Spinal cord (tissue), 10 donors: ENCODE measurements around the gene DNAJC27. TPM values are rescaled to one million over a fixed set of nuclear protein-coding genes. Genes with fewer than 3 reads are reported as not detected.
A peak's percentile ranks its signal among the peaks of the same experiment; 100 is the strongest.

Experiments used
- DNase-seq, 6 donors: peaks; one replicate each; pipeline versions ENCODE4 v3.0.0 to v3.0.0-alpha.2; 2013 to 2015; ENCODE audit warnings: low spot score in 6 of 6, low read depth in 4 of 6
- H3K27ac ChIP-seq: one replicate; pipeline ENCODE4 v1.5.1; 2013; ENCODE audit warnings: low read depth, low read length, control low read depth
- H3K27me3 ChIP-seq: one replicate; pipeline ENCODE4 v1.6.1; 2013; ENCODE audit warnings: low read length; ENCODE audit not compliant: control insufficient read depth, insufficient read depth
- H3K36me3 ChIP-seq: one replicate; pipeline ENCODE4 v1.6.1; 2013; ENCODE audit warnings: low read length; ENCODE audit not compliant: control insufficient read depth, insufficient read depth
- H3K4me1 ChIP-seq: one replicate; pipeline ENCODE4 v1.6.1; 2013; ENCODE audit warnings: low read length; ENCODE audit not compliant: control insufficient read depth, insufficient read depth
- H3K4me3 ChIP-seq: one replicate; pipeline ENCODE4 v1.5.1; 2013; ENCODE audit warnings: low read depth, low read length, control low read depth
- H3K9me3 ChIP-seq: one replicate; pipeline ENCODE4 v1.6.1; 2013; ENCODE audit warnings: low read length; ENCODE audit not compliant: control insufficient read depth, insufficient read depth
- WGBS: methylation state at CpG from one replicate; pipeline ENCODE4 v1.1.5; 2013; ENCODE audit warnings: missing lambda C conversion rate; ENCODE audit not compliant: insufficient coverage; 5-methylcytosine and 5-hydroxymethylcytosine counted together
- polyA plus RNA-seq, 2 donors: library from polyadenylated mRNA; unstranded; fragments of 120-200 nt; gene quantifications; one replicate each; pipeline ENCODE4 v1.2.1, GENCODE V29; 2013; ENCODE audit not compliant: insufficient read length in 2 of 2
- total RNA-seq, 2 donors: library from RNA; depleted of rRNA in 1 of 2; stranded (reverse); fragments of 120-200 nt in 1 of 2; fragments of >200 nt in 1 of 2; gene quantifications; one replicate each; pipeline versions ENCODE4 v1.2.3 to v1.2.4, GENCODE V29; 2013 to 2014
- donor health status: healthy.

Gene DNAJC27
- total and polyA plus RNA-seq, 4 donors: 11.2 to 22.0 (median 12.6) TPM

GRCh38 chr2:24932715-24933114 is 39.0 kb downstream of the DNAJC27 start:
- H3K27me3 ChIP-seq: no peaks in the 10 kb centered on the region

GRCh38 chr2:24930768-24931167 is 41.0 kb downstream of the DNAJC27 start:
- H3K27ac ChIP-seq: no peak overlapping the region
- peak in 1 of 6 donors; percentile 49 for DNase-seq
- WGBS: 36% methylated on average over 5 of the region's 6 CpGs

More at GRCh38 chr2:24932715-24933114, 39.0 kb downstream of the DNAJC27 start:
- peaks cover 5% of the 10 kb centered on the region for H3K4me1 ChIP-seq
- no peaks in the 10 kb centered on the region for H3K9me3 ChIP-seq
- no peak for DNase-seq
- no peak overlapping the region for H3K4me3 ChIP-seq
- H3K27ac ChIP-seq: no peak overlapping the region
- no peaks in the 10 kb centered on the region for H3K36me3 ChIP-seq
- 87% methylated on average over 5 of the region's 5 CpGs for WGBS

GRCh38 chr2:24929230-24929629 is 42.5 kb downstream of the DNAJC27 start:
- WGBS: no CpG with 5 or more reads among the region's 3 CpGs
- Histone ChIP-seq H3K27ac (no peak overlapping the region), H3K36me3 (no peaks in the 10 kb centered on the region), H3K27me3 (peaks cover 5% of the 10 kb centered on the region), H3K4me3 (no peak overlapping the region), H3K9me3 (no peaks in the 10 kb centered on the region), H3K4me1 (peaks cover 16% of the 10 kb centered on the region)
- DNase-seq: no peak

More at GRCh38 chr2:24930768-24931167, 41.0 kb downstream of the DNAJC27 start:
- Histone ChIP-seq H3K4me1 (peaks cover 16% of the 10 kb centered on the region), H3K27me3 (peaks cover 5% of the 10 kb centered on the region), H3K4me3 (no peak overlapping the region), H3K36me3 (no peaks in the 10 kb centered on the region), H3K9me3 (no peaks in the 10 kb centered on the region)

- Histone ChIP-seq H3K27ac (no peak overlapping the region), H3K4me1 (peaks cover 16% of the 10 kb centered on the region), H3K36me3 (no peaks in the 10 kb centered on the region)
Measured at GRCh38 chr2:24928036-24928435, 43.7 kb downstream of the DNAJC27 start.

GRCh38 chr2:24926602-24927252 is 45.0 kb downstream of the DNAJC27 start:
- peak in 2 of 6 donors; percentile 23 to 51 for DNase-seq
- peaks cover 5% of the 10 kb centered on the region for H3K27me3 ChIP-seq
- H3K4me1 ChIP-seq: peaks cover 16% of the 10 kb centered on the region
- 9% methylated on average over 30 of the region's 33 CpGs for WGBS
- peak overlapping the region; percentile 10 for H3K4me3 ChIP-seq
- H3K36me3 ChIP-seq: no peaks in the 10 kb centered on the region
- no peaks in the 10 kb centered on the region for H3K9me3 ChIP-seq
- no peak overlapping the region for H3K27ac ChIP-seq

More at GRCh38 chr2:24928036-24928435, 43.7 kb downstream of the DNAJC27 start:
- no peak for DNase-seq
- Histone ChIP-seq H3K27me3 (peaks cover 5% of the 10 kb centered on the region), H3K9me3 (no peaks in the 10 kb centered on the region), H3K4me3 (no peak overlapping the region)

- Histone ChIP-seq H3K27me3 (peaks cover 5% of the 10 kb centered on the region), H3K9me3 (no peaks in the 10 kb centered on the region), H3K4me1 (peaks cover 16% of the 10 kb centered on the region), H3K27ac (no peak overlapping the region), H3K36me3 (no peaks in the 10 kb centered on the region), H3K4me3 (peak overlapping the region; percentile 10)
- DNase-seq: no peak
- WGBS: 88% methylated on average over 12 of the region's 14 CpGs
Measured at GRCh38 chr2:24926220-24926601, 45.5 kb downstream of the DNAJC27 start.

GRCh38 chr2:24925815-24926214 is 45.9 kb downstream of the DNAJC27 start:
- Histone ChIP-seq H3K9me3 (no peaks in the 10 kb centered on the region), H3K4me1 (peaks cover 13% of the 10 kb centered on the region), H3K36me3 (no peaks in the 10 kb centered on the region), H3K27ac (no peak overlapping the region), H3K27me3 (peaks cover 5% of the 10 kb centered on the region), H3K4me3 (no peak overlapping the region)
- WGBS: 96% methylated on average over 10 of the region's 10 CpGs
- DNase-seq: no peak

GRCh38 chr2:24924732-24925131 is 47.0 kb downstream of the DNAJC27 start:
- no peak for DNase-seq
- WGBS: 76% methylated on average over 5 of the region's 6 CpGs
- peaks cover 5% of the 10 kb centered on the region for H3K27me3 ChIP-seq
- H3K27ac ChIP-seq: no peak overlapping the region
- no peaks in the 10 kb centered on the region for H3K9me3 ChIP-seq
- H3K4me3 ChIP-seq: no peak overlapping the region
- H3K4me1 ChIP-seq: peaks cover 13% of the 10 kb centered on the region
- no peaks in the 10 kb centered on the region for H3K36me3 ChIP-seq

GRCh38 chr2:24924266-24924665 is 47.5 kb downstream of the DNAJC27 start:
- H3K4me1 ChIP-seq: peaks cover 16% of the 10 kb centered on the region
- no peaks in the 10 kb centered on the region for H3K36me3 ChIP-seq
- no peaks in the 10 kb centered on the region for H3K9me3 ChIP-seq
- WGBS: 94% methylated on average over 3 of the region's 5 CpGs
- no peak overlapping the region for H3K27ac ChIP-seq
- H3K27me3 ChIP-seq: peaks cover 5% of the 10 kb centered on the region
- no peak for DNase-seq
- no peak overlapping the region for H3K4me3 ChIP-seq

- WGBS: 92% methylated on average over 6 of the region's 10 CpGs
- no peak for DNase-seq
- peaks cover 5% of the 10 kb centered on the region for H3K27me3 ChIP-seq
- H3K4me3 ChIP-seq: no peak overlapping the region
- no peaks in the 10 kb centered on the region for H3K9me3 ChIP-seq
- H3K36me3 ChIP-seq: peaks cover 8% of the 10 kb centered on the region
- H3K27ac ChIP-seq: no peak overlapping the region
- H3K4me1 ChIP-seq: peaks cover 28% of the 10 kb centered on the region
Measured at GRCh38 chr2:24923106-24923505, 48.6 kb downstream of the DNAJC27 start.
